Fibroblast of villous mesenchyme (primary cell): ENCODE data around the gene OSBPL9. TPM values are rescaled to one million over a fixed set of nuclear protein-coding genes. Genes with fewer than 3 reads are reported as not detected.

Source experiments
- DNase-seq: peaks from one replicate; pipeline ENCODE4 v3.0.0-alpha.2; 2010; ENCODE audit warnings: low read depth
- H3K4me3 ChIP-seq: 2 replicates; pipeline ENCODE4 v1.5.1; 2011; ENCODE audit warnings: low read depth, mild to moderate bottlenecking, low read length
- CTCF ChIP-seq: IDR thresholded peaks from 2 replicates; pipeline ENCODE4 v1.5.1; 2012; ENCODE audit warnings: low read depth, mild to moderate bottlenecking, low read length; ENCODE audit not compliant: insufficient read depth
- total RNA-seq: library from RNA; depleted of rRNA; stranded (reverse); fragments of >200 nt; gene quantifications from 2 replicates; pipeline ENCODE4 v1.2.3, GENCODE V29; 2012

The OSBPL9 gene
- total RNA-seq, 1 donor, result 103 TPM

- no peak for TF ChIP-seq CTCF
- no peak for DNase-seq
- H3K4me3 ChIP-seq, result no peak overlapping the region
Measured at GRCh38 chr1:51581238-51581637, 35.7 kb upstream of the OSBPL9 start.

- TF ChIP-seq CTCF, result no peak
- no peak overlapping the region for H3K4me3 ChIP-seq
- no peak for DNase-seq
Measured at GRCh38 chr1:51583532-51583931, 33.4 kb upstream of the OSBPL9 start.

- H3K4me3 ChIP-seq, result no peak overlapping the region
- no peak for TF ChIP-seq CTCF
Measured at GRCh38 chr1:51584021-51584420, 32.9 kb upstream of the OSBPL9 start.

GRCh38 chr1:51592711-51593110 is 24.2 kb upstream of the OSBPL9 start:
- DNase-seq, result no peak
- TF ChIP-seq CTCF, result no peak
- H3K4me3 ChIP-seq, result no peak overlapping the region

More at GRCh38 chr1:51584021-51584420, 32.9 kb upstream of the OSBPL9 start:
- DNase-seq, result no peak

- H3K4me3 ChIP-seq, result no peak overlapping the region
- TF ChIP-seq CTCF, result no peak
- no peak for DNase-seq
Measured at GRCh38 chr1:51594716-51595115, 22.2 kb upstream of the OSBPL9 start.

- H3K4me3 ChIP-seq, result no peak overlapping the region
- DNase-seq, result no peak
- TF ChIP-seq CTCF, result no peak
Measured at GRCh38 chr1:51600529-51600928, 16.4 kb upstream of the OSBPL9 start.

GRCh38 chr1:51600965-51601364 is 15.9 kb upstream of the OSBPL9 start:
- H3K4me3 ChIP-seq, result no peak overlapping the region
- TF ChIP-seq CTCF, result no peak
- DNase-seq, result no peak
